HepG2 (cell line): ENCODE data around the gene KIRREL2. TPM values are rescaled to one million over a fixed set of nuclear protein-coding genes. Genes with fewer than 3 reads are reported as not detected.

Source experiments
- ATF1 ChIP-seq: IDR thresholded peaks from 2 replicates; pipeline ENCODE4 v1.6.1; 2016; ENCODE audit warnings: mild to moderate bottlenecking, control low read depth
- ETS1 ChIP-seq: sonication (generic); formaldehyde crosslinking; IDR thresholded peaks from 2 replicates; pipeline ENCODE4 v1.4.0; 2020; ENCODE audit warnings: missing genetic modification reagents
- ISX ChIP-seq: sonication (generic); formaldehyde crosslinking; conservative IDR thresholded peaks from 2 replicates; pipeline ENCODE4 v1.5.0; 2020; ENCODE audit warnings: missing genetic modification reagents
- KLF13 ChIP-seq: sonication (generic); formaldehyde crosslinking; IDR thresholded peaks from 2 replicates; pipeline ENCODE4 v1.4.0; 2020; ENCODE audit warnings: mild to moderate bottlenecking, missing genetic modification reagents
- POLR2AphosphoS5 ChIP-seq: IDR thresholded peaks from 2 replicates; pipeline ENCODE4 v1.6.1; 2012; ENCODE audit warnings: low read depth, low read length
- SKI ChIP-seq: fragments of 450-650 bp; IDR thresholded peaks from one replicate; pipeline ENCODE4 v1.6.1; 2018; ENCODE audit warnings: mild to moderate bottlenecking; ENCODE audit not compliant: partially characterized antibody
- SNAI1 ChIP-seq: sonication (generic); formaldehyde crosslinking; IDR thresholded peaks from 2 replicates; pipeline ENCODE4 v1.5.0; 2020; ENCODE audit warnings: mild to moderate bottlenecking, missing genetic modification reagents, borderline replicate concordance
- ZBTB37 ChIP-seq: sonication (generic); formaldehyde crosslinking; IDR thresholded peaks from 2 replicates; pipeline ENCODE4 v1.4.0; 2020; ENCODE audit warnings: mild to moderate bottlenecking, missing genetic modification reagents
- ZHX1 ChIP-seq: sonication (generic); formaldehyde crosslinking; IDR thresholded peaks from 2 replicates; pipeline ENCODE4 v1.8.1; 2022; ENCODE audit warnings: low read depth, mild to moderate bottlenecking, missing genetic modification reagents
- ZNF224 ChIP-seq: sonication (generic); formaldehyde crosslinking; IDR thresholded peaks from 2 replicates; pipeline ENCODE4 v1.5.0; 2020; ENCODE audit warnings: mild to moderate bottlenecking, missing genetic modification reagents
- ZNF318 ChIP-seq: sonication (generic); formaldehyde crosslinking; IDR thresholded peaks from 2 replicates; pipeline ENCODE4 v1.4.0; 2020; ENCODE audit warnings: mild to moderate bottlenecking, missing genetic modification reagents
- ZNF501 ChIP-seq: sonication (generic); formaldehyde crosslinking; IDR thresholded peaks from 2 replicates; pipeline ENCODE4 v1.5.1; 2020; ENCODE audit warnings: mild to moderate bottlenecking, moderate library complexity, missing genetic modification reagents
- ZNF703 ChIP-seq: sonication (generic); formaldehyde crosslinking; IDR thresholded peaks from 2 replicates; pipeline ENCODE4 v1.5.1; 2020; ENCODE audit warnings: missing genetic modification reagents, mild to moderate bottlenecking, moderate library complexity, borderline replicate concordance
- ZNF777 ChIP-seq: sonication (generic); formaldehyde crosslinking; IDR thresholded peaks from 2 replicates; pipeline ENCODE4 v1.4.0; 2020; ENCODE audit warnings: missing genetic modification reagents
- ZNF790 ChIP-seq: sonication (generic); formaldehyde crosslinking; IDR thresholded peaks from 2 replicates; pipeline ENCODE4 v1.8.0; 2022; ENCODE audit warnings: missing genetic modification reagents, mild to moderate bottlenecking, borderline replicate concordance
- polyA plus RNA-seq, 8 experiments: library from polyadenylated mRNA; depleted of rRNA in 3 of 8; stranded (reverse) in 7 of 8; unstranded in 1 of 8; fragments of >200 nt; fragmentation: Illumina TruSeq in 4 of 8; extraction: Trizol in 4 of 8; gene quantifications; 2 replicates each; pipeline versions ENCODE4 v1.2.1 to v1.2.3, GENCODE V29; 2011 to 2016; ENCODE audit warnings: low read depth in 4 of 8, missing spikeins in 1 of 8, mixed read lengths in 1 of 8; ENCODE audit not compliant: insufficient read depth in 1 of 8
- total RNA-seq, 5 experiments: library from RNA; depleted of rRNA; stranded (reverse); fragments of >200 nt; fragmentation: Illumina TruSeq; extraction: Trizol; gene quantifications; 2 replicates each; pipeline ENCODE4 v1.2.3, GENCODE V29; 2016; ENCODE audit warnings: low read depth in 1 of 5

Gene KIRREL2
- total and polyA plus RNA-seq, 2 of the 13 experiments (the other 11 are each of a cell fraction or from before 2014, with no cell fraction given) = 0.18 to 2.4 TPM

- peak; percentile 81; the same call in 1 of the 2 replicates for TF ChIP-seq ZNF318
- no peak for TF ChIP-seq SKI
- TF ChIP-seq ZNF777 = peak; percentile 74
- TF ChIP-seq ATF1 (CRISPR knock-in tag) = 0 out of 2 replicates have a peak, but pooled peaks have one; percentile 13
- TF ChIP-seq KLF13 (CRISPR knock-in tag) = no peak
- peak; percentile 97 for TF ChIP-seq ISX
- TF ChIP-seq ZHX1 = no peak
- no peak for TF ChIP-seq POLR2AphosphoS5
- TF ChIP-seq ZBTB37 (CRISPR knock-in tag) = no peak
- no peak for TF ChIP-seq ZNF703
- TF ChIP-seq ETS1 (CRISPR knock-in tag) = 0 out of 2 replicates have a peak, but pooled peaks have one; percentile 38
- TF ChIP-seq ZNF501 (CRISPR knock-in tag) = peak; percentile 77
- TF ChIP-seq ZNF224 (CRISPR knock-in tag) = no peak
- peak; percentile 92; the same call in 1 of the 2 replicates for TF ChIP-seq ZNF790 (CRISPR knock-in tag)
- TF ChIP-seq SNAI1 (CRISPR knock-in tag) = peak; percentile 71; the same call in 1 of the 2 replicates
These were observed 23.1 kb downstream of the KIRREL2 start (continued) for GRCh38 chr19:35879770-35880317.
